ENCODE data around the gene POLR2E. TPM values are rescaled to one million over a fixed set of nuclear protein-coding genes. Genes with fewer than 3 reads are reported as not detected.

Gene POLR2E
- total and polyA plus RNA-seq, 9 of the 15 experiments (the other 6 are each of a cell fraction or from before 2014, with no cell fraction given) = 3.4 to 413 (median 244) TPM

DNA sequence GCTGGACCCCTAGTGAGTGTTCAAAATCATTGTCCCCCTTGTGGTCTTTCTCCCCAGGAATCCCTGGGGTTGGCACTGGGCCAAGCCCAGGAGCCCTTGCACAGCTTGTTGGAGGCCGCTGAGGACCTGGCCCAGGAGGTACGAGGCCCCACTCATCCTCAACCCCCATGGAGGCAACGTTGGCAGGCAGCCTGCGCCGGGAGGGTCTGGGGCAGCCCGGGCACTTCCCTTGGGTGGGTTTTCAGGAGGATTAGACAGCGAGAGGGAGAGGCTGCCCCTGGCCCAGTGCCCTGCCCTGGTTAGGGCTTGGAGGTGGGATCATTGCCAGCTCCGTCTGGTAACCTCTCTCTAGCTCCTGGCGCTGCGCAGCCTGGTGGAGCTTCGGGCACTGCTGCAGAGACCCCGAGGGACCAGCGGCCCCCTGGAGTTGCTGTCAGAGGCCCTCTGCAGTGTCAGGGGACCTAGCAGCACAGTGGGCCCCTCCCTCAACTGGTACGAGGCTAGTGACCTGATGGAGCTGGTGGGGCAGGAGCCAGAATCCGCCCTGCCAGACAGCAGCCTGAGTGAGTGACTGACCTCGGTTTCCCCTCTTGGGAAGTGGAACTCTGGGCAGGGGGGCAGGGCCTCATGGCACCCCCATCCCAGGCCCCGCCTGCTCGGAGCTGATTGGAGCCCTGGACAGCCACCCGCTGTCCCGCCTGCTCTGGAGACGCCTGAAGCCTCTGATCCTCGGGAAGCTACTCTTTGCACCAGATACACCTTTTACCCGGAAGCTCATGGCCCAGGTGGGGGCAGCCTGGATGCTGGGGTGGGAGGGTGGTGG, 52.3 kb downstream of the POLR2E start (continued):
- TF ChIP-seq PTTG1 (tag; IDR thresholded peaks at IDR 0.05; ENCODE audit: low read depth) (no peak), ZNF324 (CRISPR knock-in tag; IDR thresholded peaks at IDR 0.05) (no peak), SMAD1 (IDR thresholded peaks at IDR 0.05; ENCODE audit: low read depth, low read length, partially characterized antibody) (peak; percentile 81), XRCC5 (IDR thresholded peaks at IDR 0.05; ENCODE audit: low read depth, low read length) (0 out of 2 replicates have a peak, but pooled peaks have one; percentile 8), HSF4 (CRISPR knock-in tag; IDR thresholded peaks at IDR 0.05; ENCODE audit: borderline replicate concordance) (no peak), YBX1 (IDR thresholded peaks at IDR 0.05) (no peak), RFX7 (CRISPR knock-in tag; IDR thresholded peaks at IDR 0.05) (no peak), ZNF347 (CRISPR knock-in tag; IDR thresholded peaks at IDR 0.05; ENCODE audit: low read depth) (no peak), PCBP1 (IDR thresholded peaks at IDR 0.05; ENCODE audit: low read depth, low read length, poor library complexity, severe bottlenecking) (no peak), ELF1 (tag; IDR thresholded peaks at IDR 0.05) (no peak), RBFOX2 (IDR thresholded peaks at IDR 0.05; ENCODE audit: low read depth, low read length) (0 out of 2 replicates have a peak, but pooled peaks have one; percentile 1)
- TF ChIP-seq, protein P1, sequence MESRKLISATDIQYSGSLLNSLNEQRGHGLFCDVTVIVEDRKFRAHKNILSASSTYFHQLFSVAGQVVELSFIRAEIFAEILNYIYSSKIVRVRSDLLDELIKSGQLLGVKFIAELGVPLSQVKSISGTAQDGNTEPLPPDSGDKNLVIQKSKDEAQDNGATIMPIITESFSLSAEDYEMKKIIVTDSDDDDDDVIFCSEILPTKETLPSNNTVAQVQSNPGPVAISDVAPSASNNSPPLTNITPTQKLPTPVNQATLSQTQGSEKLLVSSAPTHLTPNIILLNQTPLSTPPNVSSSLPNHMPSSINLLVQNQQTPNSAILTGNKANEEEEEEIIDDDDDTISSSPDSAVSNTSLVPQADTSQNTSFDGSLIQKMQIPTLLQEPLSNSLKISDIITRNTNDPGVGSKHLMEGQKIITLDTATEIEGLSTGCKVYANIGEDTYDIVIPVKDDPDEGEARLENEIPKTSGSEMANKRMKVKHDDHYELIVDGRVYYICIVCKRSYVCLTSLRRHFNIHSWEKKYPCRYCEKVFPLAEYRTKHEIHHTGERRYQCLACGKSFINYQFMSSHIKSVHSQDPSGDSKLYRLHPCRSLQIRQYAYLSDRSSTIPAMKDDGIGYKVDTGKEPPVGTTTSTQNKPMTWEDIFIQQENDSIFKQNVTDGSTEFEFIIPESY (CRISPR knock-in tag; IDR thresholded peaks at IDR 0.05) = peak; percentile 93
- TF ChIP-seq, protein P2, sequence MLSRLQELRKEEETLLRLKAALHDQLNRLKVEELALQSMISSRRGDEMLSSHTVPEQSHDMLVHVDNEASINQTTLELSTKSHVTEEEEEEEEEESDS (CRISPR knock-in tag; IDR thresholded peaks at IDR 0.05) = no peak

Data from K562 (cell line).